Type B pancreatic cell (in vitro differentiated cells): Measurements from ENCODE around the gene ZMIZ1. TPM values are rescaled to one million over a fixed set of nuclear protein-coding genes. Genes with fewer than 3 reads are reported as not detected.
A peak's percentile ranks its signal among the peaks of the same experiment; 100 is the strongest.

Experiments used
- DNase-seq: peaks from one replicate; pipeline ENCODE4 v3.0.0; 2021; ENCODE audit warnings: mixed read lengths; ENCODE audit not compliant: unreplicated experiment; ENCODE audit errors: extremely low spot score
- H3K27ac Mint-ChIP-seq: 2 replicates; pipeline ENCODE4 v1.8.0; 2021; ENCODE audit warnings: mild to moderate bottlenecking, mixed read lengths
- H3K27me3 Mint-ChIP-seq: 2 replicates; pipeline ENCODE4 v1.8.0; 2021; ENCODE audit warnings: mixed read lengths
- H3K36me3 Mint-ChIP-seq: 2 replicates; pipeline ENCODE4 v1.8.0; 2021; ENCODE audit warnings: mixed read lengths
- H3K4me1 Mint-ChIP-seq: one replicate; pipeline ENCODE4 v1.8.0; 2021; ENCODE audit warnings: mixed read lengths; ENCODE audit not compliant: unreplicated experiment
- H3K4me3 Mint-ChIP-seq: 2 replicates; pipeline ENCODE4 v1.8.0; 2021; ENCODE audit warnings: mild to moderate bottlenecking, mixed read lengths
- H3K9me3 Mint-ChIP-seq: 2 replicates; pipeline ENCODE4 v1.8.0; 2021; ENCODE audit warnings: mixed read lengths
- CTCF ChIP-seq: fragments of 200-600 bp; sonication (generic); conservative IDR thresholded peaks from 2 replicates; pipeline ENCODE4 v1.5.0; 2021; ENCODE audit warnings: antibody characterized with exemption, mild to moderate bottlenecking
- total RNA-seq: library from RNA; stranded (reverse); gene quantifications from 2 replicates; pipeline ENCODE4 v1.2.1, GENCODE V29; 2021; ENCODE audit warnings: low replicate concordance

Gene ZMIZ1
- total RNA-seq, 1 donor from 2014 or later, result 102 TPM

DNA sequence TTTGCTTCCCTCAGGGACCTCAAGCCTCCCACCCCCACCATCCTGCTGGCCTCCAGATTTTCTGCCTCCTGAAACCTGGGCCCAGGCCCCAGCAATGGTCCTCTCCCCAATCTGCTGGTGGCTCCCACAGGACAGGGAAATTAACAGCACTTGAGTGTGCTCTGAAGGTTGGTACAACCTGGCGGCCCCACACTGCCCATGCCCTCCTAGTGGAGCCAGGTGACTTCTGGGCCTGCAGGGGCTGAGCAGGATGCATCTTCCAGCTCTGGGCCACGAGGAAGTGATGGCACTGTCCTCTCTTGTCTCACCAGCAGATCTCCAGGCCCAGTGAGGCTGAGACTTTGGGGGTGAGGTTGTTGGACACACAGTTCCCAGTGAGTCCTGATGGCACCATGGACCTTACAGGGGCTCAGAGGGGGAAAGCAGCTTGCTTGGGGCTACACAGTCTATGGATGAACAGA, 3.6 kb upstream of the ZMIZ1 start:
- Mint-ChIP-seq H3K9me3 (no peaks in the 10 kb centered on the region), H3K4me3 (peak overlapping the region; percentile 86), H3K36me3 (no peaks in the 10 kb centered on the region), H3K4me1 (peaks cover 15% of the 10 kb centered on the region), H3K27ac (peak overlapping the region; percentile 56), H3K27me3 (peaks cover 3% of the 10 kb centered on the region)
- no peak for TF ChIP-seq CTCF
- no peak for DNase-seq

GRCh38 chr10:79065853-79066252, 2.9 kb upstream of the ZMIZ1 start:
- Mint-ChIP-seq H3K27ac (peak overlapping the region; percentile 56), H3K36me3 (no peaks in the 10 kb centered on the region), H3K27me3 (peaks cover 3% of the 10 kb centered on the region), H3K4me1 (peaks cover 9% of the 10 kb centered on the region), H3K4me3 (peak overlapping the region; percentile 86), H3K9me3 (no peaks in the 10 kb centered on the region)
- no peak for TF ChIP-seq CTCF
- DNase-seq, result no peak

GRCh38 chr10:79066411-79067240, 2.1 kb upstream of the ZMIZ1 start:
- peak overlapping the region; percentile 83 for H3K27ac Mint-ChIP-seq

GRCh38 chr10:79067241-79068202, 1.2 kb upstream of the ZMIZ1 start:
- Mint-ChIP-seq H3K4me1 (peaks cover 21% of the 10 kb centered on the region), H3K4me3 (peak overlapping the region; percentile 94), H3K27me3 (no peaks in the 10 kb centered on the region), H3K27ac (peak overlapping the region; percentile 91), H3K36me3 (no peaks in the 10 kb centered on the region), H3K9me3 (no peaks in the 10 kb centered on the region)
- peak; percentile 96 for DNase-seq
- no peak for TF ChIP-seq CTCF

More at GRCh38 chr10:79066411-79067240, 2.1 kb upstream of the ZMIZ1 start:
- Mint-ChIP-seq H3K36me3 (no peaks in the 10 kb centered on the region), H3K4me1 (peaks cover 12% of the 10 kb centered on the region), H3K4me3 (peak overlapping the region; percentile 86), H3K27me3 (no peaks in the 10 kb centered on the region), H3K9me3 (no peaks in the 10 kb centered on the region)
- no peak for DNase-seq
- peak; percentile 49 for TF ChIP-seq CTCF

- Mint-ChIP-seq H3K27me3 (no peaks in the 10 kb centered on the region), H3K9me3 (no peaks in the 10 kb centered on the region), H3K36me3 (no peaks in the 10 kb centered on the region), H3K27ac (peak overlapping the region; percentile 85), H3K4me1 (peaks cover 27% of the 10 kb centered on the region), H3K4me3 (peak overlapping the region; percentile 93)
- DNase-seq, result no peak
- TF ChIP-seq CTCF, result no peak
Measured at GRCh38 chr10:79068203-79068561, 584 bp upstream of the ZMIZ1 start.
